ENCODE measurements around the gene ENO1. TPM values are rescaled to one million over a fixed set of nuclear protein-coding genes. Genes with fewer than 3 reads are reported as not detected.

Gene ENO1
- total and polyA plus RNA-seq, 2 of the 8 experiments (the other 6 are each of a cell fraction or from before 2014, with no cell fraction given), result 1,763 to 2,117 TPM

GRCh38 chr1:8922962-8923361 is 44.5 kb upstream of the ENO1 start:
- H3K14ac ChIP-seq (ENCODE audit: insufficient read length), result no peak overlapping the region
- 88% methylated on average over 9 of the region's 9 CpGs; no CpG with 5 or more reads in 1 of the 2 experiments for WGBS, 2 experiments (ENCODE audit: extremely low coverage in 1 of 2, insufficient coverage in 1 of 2, insufficient read length in 1 of 2, insufficient replicate concordance in 2 of 2, low coverage in 1 of 2, low lambda C conversion rate in 2 of 2, missing lambda C conversion rate in 1 of 2)

More at GRCh38 chr1:8922962-8923361, 44.5 kb upstream of the ENO1 start:
- ChIA-PET POLR2A (ENCODE audit: partially characterized antibody) (interaction anchor here (0.5 to 1.6 kb wide), 4 partner anchors 44 to 73 kb away, joined by 3 to 4 read pairs (median 4); partner anchors contain the start of gene ENO1), CTCF (ENCODE audit: partially characterized antibody) (interaction anchor here (0.9 to 1.3 kb wide), 2 partner anchors 41 to 82 kb away, joined by 4 to 7 read pairs; no protein-coding TSS in a partner anchor)
- Histone ChIP-seq H2BK120ac (replicated peaks; ENCODE audit: low read depth, low read length) (no peak overlapping the region), H3K9me3 (ENCODE audit: insufficient read depth in 2 of 2, low read depth in 1 of 2, low read length in 1 of 2) (no peaks in the 10 kb centered on the region), H3K23ac (ENCODE audit: insufficient read length) (no peak overlapping the region), H3K4me2 (ENCODE audit: insufficient read depth in 1 of 2, low read depth in 2 of 2, low read length in 2 of 2) (no peak overlapping the region), H3K18ac (ENCODE audit: extremely low read depth, low read length) (no peak overlapping the region), H3K27me3 (replicated peaks in 1 of 4; ENCODE audit: control insufficient read depth in 3 of 4, extremely low read depth in 1 of 4, insufficient read depth in 3 of 4, low read length in 3 of 4) (no peaks in the 10 kb centered on the region; a peak in 1 of 7 replicates), H3K4ac (replicated peaks; ENCODE audit: insufficient read length, low read depth, low read length) (no peak overlapping the region), H2BK5ac (ENCODE audit: low read depth, low read length) (no peak overlapping the region), H3K4me3 (ENCODE audit: extremely low read depth in 1 of 4, insufficient read depth in 2 of 4, low read depth in 3 of 4, low read length in 4 of 4) (no peak overlapping the region), H2BK12ac (ENCODE audit: low read depth, low read length) (no peak overlapping the region), H4K8ac (ENCODE audit: extremely low read depth, insufficient read depth, low read length) (no peak overlapping the region; the same call in 1 of the 2 replicates), H2AFZ (ENCODE audit: low read length) (no peak overlapping the region), H2BK15ac (ENCODE audit: low read length) (no peak overlapping the region), H3K56ac (replicated peaks; ENCODE audit: insufficient read length, low read depth, low read length) (no peak overlapping the region), H3K4me1 (replicated peaks in 1 of 4; ENCODE audit: control insufficient read depth in 3 of 4, insufficient read depth in 4 of 4, low read length in 3 of 4) (no peaks in the 10 kb centered on the region), H4K91ac (replicated peaks; ENCODE audit: insufficient read length, low read length) (no peak overlapping the region), H4K5ac (ENCODE audit: insufficient read length, low read depth, low read length) (no peak overlapping the region), H3K23me2 (ENCODE audit: low read depth, low read length) (peaks cover 2% of the 10 kb centered on the region; the same call in 1 of the 2 replicates), H3K79me2 (ENCODE audit: control insufficient read depth in 1 of 2, insufficient read depth in 2 of 2, low read length in 2 of 2) (no peaks in the 10 kb centered on the region), H3K9ac (replicated peaks in 1 of 4; ENCODE audit: extremely low read depth in 1 of 4, low read depth in 3 of 4, low read length in 3 of 4) (no peak overlapping the region), H3K36me3 (ENCODE audit: control insufficient read depth in 2 of 4, insufficient read depth in 4 of 4, low read length in 3 of 4) (no peaks in the 10 kb centered on the region), H4K20me1 (replicated peaks in 1 of 2; ENCODE audit: control insufficient read depth in 1 of 2, insufficient read depth in 2 of 2, low read length in 2 of 2) (no peaks in the 10 kb centered on the region), H3K79me1 (ENCODE audit: low read depth, low read length) (no peaks in the 10 kb centered on the region), H2BK20ac (ENCODE audit: low read length) (no peak overlapping the region), H3K27ac (ENCODE audit: low read depth, low read length) (no peak overlapping the region), H2AK5ac (ENCODE audit: low read depth, low read length) (no peak overlapping the region)
- FAIRE-seq (no peak), DNase-seq (ENCODE audit: low read depth in 1 of 2, low spot score in 2 of 2) (no peak)
- no peak for TF ChIP-seq JUND (IDR thresholded peaks at IDR 0.05; ENCODE audit: low read length)
- no peak for TF ChIP-seq PHF8 (conservative IDR thresholded peaks at IDR 0.05; ENCODE audit: low read depth, low read length)
- TF ChIP-seq EGR1 (IDR thresholded peaks at IDR 0.05; ENCODE audit: borderline replicate concordance, low read depth, low read length), result no peak
- TF ChIP-seq SP4 (IDR thresholded peaks at IDR 0.05; ENCODE audit: low read length), result no peak
- no peak for TF ChIP-seq KDM5A (IDR thresholded peaks at IDR 0.05; ENCODE audit: low read length)
- no peak for TF ChIP-seq FOSL1 (IDR thresholded peaks at IDR 0.05; ENCODE audit: insufficient read depth, low read depth, low read length)
- TF ChIP-seq, protein P1, sequence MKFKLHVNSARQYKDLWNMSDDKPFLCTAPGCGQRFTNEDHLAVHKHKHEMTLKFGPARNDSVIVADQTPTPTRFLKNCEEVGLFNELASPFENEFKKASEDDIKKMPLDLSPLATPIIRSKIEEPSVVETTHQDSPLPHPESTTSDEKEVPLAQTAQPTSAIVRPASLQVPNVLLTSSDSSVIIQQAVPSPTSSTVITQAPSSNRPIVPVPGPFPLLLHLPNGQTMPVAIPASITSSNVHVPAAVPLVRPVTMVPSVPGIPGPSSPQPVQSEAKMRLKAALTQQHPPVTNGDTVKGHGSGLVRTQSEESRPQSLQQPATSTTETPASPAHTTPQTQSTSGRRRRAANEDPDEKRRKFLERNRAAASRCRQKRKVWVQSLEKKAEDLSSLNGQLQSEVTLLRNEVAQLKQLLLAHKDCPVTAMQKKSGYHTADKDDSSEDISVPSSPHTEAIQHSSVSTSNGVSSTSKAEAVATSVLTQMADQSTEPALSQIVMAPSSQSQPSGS (IDR thresholded peaks at IDR 0.05; ENCODE audit: low read length), result no peak
- no peak for TF ChIP-seq ASH2L (IDR thresholded peaks at IDR 0.05; ENCODE audit: low read length)

All from H1 (cell line).